ENCODE results near the gene LIAS.

Gene LIAS

DNA sequence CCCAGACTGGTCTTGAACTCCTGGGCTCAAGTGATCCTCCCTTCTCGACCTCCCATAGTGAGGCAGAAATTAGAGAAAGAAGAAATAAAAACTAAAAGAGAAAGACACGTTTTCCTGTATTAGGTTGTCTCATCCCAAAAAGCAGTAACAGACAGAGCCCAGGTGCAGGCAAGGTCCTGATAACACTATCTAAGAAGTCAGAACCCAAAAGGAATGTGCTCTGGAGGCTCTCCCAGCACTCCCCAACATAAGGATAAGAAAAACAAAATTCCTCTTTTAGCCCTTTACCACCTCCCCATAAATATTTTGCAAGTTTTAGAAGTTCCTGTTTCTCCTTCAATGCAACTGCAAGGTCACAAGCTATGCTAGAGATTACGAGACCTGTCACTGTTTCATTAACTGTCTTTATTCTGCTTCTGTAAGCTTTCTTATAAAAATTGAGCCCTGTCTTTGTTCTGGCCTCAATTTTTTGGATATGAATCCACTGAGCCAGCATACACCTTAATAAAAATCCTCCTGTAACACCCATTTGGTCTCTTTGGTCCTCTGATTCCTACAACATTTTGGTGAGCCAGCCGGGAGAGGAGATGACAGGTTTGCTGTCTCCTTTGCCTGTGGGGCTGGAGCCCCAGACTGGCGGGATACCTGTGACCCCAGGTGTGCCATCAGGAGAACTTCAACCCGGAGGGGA lies 25.9 kb downstream of the LIAS start:
- DNase-seq (ENCODE audit: low read depth), result no peak
- no peak overlapping the region for H3K4me3 ChIP-seq (ENCODE audit: control insufficient read depth, low read depth, low read length)
- TF ChIP-seq, protein P1, sequence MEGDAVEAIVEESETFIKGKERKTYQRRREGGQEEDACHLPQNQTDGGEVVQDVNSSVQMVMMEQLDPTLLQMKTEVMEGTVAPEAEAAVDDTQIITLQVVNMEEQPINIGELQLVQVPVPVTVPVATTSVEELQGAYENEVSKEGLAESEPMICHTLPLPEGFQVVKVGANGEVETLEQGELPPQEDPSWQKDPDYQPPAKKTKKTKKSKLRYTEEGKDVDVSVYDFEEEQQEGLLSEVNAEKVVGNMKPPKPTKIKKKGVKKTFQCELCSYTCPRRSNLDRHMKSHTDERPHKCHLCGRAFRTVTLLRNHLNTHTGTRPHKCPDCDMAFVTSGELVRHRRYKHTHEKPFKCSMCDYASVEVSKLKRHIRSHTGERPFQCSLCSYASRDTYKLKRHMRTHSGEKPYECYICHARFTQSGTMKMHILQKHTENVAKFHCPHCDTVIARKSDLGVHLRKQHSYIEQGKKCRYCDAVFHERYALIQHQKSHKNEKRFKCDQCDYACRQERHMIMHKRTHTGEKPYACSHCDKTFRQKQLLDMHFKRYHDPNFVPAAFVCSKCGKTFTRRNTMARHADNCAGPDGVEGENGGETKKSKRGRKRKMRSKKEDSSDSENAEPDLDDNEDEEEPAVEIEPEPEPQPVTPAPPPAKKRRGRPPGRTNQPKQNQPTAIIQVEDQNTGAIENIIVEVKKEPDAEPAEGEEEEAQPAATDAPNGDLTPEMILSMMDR (IDR thresholded peaks at IDR 0.05; ENCODE audit: control insufficient read depth, insufficient read depth, low read depth, low read length, missing control alignments), result no peak

DNA sequence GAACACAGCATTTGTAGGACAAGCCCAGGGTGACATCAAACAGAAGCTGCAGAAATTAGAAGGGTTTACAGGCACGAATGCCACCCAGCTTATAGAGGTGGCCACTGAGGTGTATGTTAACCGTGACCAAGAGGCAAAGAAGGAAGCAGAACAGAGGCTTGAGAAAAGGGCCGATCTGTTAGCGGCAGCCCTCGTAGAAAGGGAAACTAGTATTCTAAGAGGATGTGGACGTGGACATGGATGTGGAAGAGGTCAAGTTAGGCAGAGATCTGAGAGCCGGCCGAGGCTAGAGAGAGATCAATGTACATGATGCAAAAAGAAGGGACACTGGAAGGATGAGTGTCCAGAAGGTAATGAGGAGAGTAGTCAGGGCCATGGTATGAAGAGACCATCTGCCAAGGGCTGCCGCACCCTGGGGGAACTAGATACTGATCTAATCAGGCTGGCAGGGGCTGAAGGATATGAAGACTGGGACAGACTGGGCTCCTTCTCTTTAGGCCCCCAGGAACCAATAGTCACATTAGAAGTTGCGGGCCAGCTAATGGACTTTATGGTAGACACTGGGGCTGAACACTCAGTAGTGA lies 27.5 kb downstream of the LIAS start:
- TF ChIP-seq, protein P1 (IDR thresholded peaks at IDR 0.05; ENCODE audit: control insufficient read depth, insufficient read depth, low read depth, low read length, missing control alignments), result no peak
- no peak overlapping the region for H3K4me3 ChIP-seq (ENCODE audit: control insufficient read depth, low read depth, low read length)
- no peak for DNase-seq (ENCODE audit: low read depth)

DNA sequence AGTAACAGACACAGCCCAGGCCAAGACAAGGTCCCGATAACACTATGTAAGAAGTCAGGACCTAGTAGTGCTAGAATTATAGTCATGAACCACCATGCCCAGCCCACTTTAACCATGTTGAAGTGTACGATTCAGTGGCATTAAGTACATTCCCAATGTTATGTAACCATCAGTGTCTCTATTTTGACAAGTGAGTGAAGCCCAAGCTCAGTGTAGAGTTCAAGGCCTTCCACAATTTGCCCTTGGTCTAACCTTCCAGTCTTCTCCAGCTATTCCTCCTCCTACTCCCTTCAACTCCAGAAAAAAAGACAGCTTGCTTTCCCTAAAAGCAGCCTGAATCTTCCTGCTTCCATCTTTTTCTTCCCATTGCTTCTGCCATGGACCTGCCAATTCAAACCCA lies 31.5 kb downstream of the LIAS start:
- no peak overlapping the region for H3K4me3 ChIP-seq (ENCODE audit: control insufficient read depth, low read depth, low read length)
- TF ChIP-seq, protein P1 (IDR thresholded peaks at IDR 0.05; ENCODE audit: control insufficient read depth, insufficient read depth, low read depth, low read length, missing control alignments), result no peak
- no peak for DNase-seq (ENCODE audit: low read depth)

DNA sequence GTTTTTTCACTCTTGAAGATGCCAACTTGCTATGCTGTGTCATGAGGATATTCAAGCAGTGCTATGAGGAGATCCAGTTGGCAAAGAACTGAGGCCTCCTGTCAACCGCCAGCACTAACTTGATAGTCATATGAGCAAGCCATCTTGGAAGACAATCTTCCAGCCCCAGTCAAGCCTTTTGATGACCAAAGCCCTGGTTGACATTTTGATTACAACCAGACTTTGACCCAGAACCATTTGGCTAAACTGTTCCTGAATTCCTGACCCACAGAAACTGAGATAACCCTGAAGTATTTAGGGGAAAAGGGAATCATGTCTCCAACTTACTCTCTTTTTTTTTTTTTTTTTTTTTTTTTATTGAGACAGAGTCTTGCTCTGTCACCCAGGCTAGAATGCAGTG lies 35.5 kb downstream of the LIAS start:
- no peak for DNase-seq (ENCODE audit: low read depth)
- H3K4me3 ChIP-seq (ENCODE audit: control insufficient read depth, low read depth, low read length), result no peak overlapping the region
- TF ChIP-seq, protein P1 (IDR thresholded peaks at IDR 0.05; ENCODE audit: control insufficient read depth, insufficient read depth, low read depth, low read length, missing control alignments), result no peak

DNA sequence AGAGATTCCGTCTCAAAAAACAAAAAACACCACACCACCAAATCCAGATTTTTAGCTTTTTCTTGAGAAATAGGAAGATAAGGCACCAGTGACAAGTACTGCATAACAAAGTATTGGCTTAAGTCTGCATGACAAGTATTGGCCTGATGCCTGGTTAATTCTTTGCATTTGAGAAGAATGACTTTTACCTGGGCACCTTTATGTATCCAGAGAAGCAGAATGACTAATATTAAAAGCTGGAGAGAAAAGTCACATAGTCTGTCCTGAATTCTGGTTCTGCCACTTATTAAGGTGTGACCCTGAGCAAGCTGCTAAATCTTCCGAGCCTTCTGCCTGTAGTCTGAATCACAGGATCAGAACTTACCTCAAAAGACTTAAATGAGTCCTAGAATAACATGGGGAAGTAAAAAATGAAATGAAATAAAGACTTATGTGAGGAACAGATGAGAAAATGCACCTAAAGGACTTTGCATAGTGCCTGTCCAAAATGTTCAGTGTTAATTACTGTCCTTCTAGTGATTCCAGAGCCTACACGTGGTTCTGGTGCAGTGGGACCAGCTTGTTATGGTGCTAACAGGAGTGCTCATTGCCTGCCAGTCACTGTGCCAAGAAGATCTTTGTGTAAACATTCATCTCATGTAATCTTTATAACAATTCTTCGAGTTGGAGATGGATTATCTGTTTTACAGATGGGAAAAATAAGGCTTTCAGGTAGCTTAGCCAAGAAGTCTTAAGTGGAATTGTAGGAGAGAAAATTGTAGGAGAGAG lies 36.8 kb downstream of the LIAS start:
- no peak for DNase-seq (ENCODE audit: low read depth)
- TF ChIP-seq, protein P1 (IDR thresholded peaks at IDR 0.05; ENCODE audit: control insufficient read depth, insufficient read depth, low read depth, low read length, missing control alignments), result no peak

DNA sequence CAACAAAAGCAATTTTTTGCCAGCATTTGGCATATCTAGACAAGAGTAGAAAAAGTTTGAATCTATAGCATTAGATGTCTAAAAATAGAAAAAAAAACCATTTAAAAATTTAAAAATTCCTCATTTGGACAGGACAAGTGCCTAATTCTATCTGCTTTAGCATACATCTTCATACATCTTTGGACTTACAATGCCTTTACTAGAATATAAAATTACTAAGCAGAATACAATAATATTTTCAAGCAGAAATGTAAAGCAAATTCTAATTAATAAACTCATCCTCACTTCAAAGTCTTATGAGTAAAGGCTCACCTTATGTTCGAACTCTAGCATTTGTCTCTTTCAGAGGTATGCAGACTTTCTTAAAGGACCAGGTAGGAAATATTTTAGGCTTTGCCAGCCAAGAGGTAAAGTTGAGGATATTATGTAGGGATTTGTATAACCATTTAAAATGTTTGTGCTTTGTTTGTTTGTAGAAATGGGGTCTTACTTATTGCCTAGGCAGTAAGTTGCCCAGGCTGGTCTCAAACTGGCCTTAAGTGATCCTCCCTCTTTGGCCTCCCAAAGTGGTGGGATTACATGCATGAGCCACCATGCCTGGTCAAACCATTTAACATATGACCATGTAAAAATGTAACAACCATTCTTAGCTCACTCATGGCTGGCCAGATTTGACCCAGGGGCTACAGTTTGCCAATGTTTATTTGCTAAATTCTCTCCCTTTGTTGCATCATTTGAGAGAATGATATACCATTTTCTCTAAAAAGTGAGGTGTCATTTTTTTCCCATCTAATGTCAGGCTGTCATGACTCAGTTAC lies 39.3 kb downstream of the LIAS start:
- TF ChIP-seq, protein P1 (IDR thresholded peaks at IDR 0.05; ENCODE audit: control insufficient read depth, insufficient read depth, low read depth, low read length, missing control alignments), result no peak
- H3K4me3 ChIP-seq (ENCODE audit: control insufficient read depth, low read depth, low read length), result no peak overlapping the region
- no peak for DNase-seq (ENCODE audit: low read depth)

More for the DNA sequence above, 36.8 kb downstream of the LIAS start:
- H3K4me3 ChIP-seq (ENCODE audit: control insufficient read depth, low read depth, low read length), result no peak overlapping the region

Data from AG09309 (cell line).